Uterus (tissue), 4 donors: ENCODE measurements around the gene TCAIM. TPM values are rescaled to one million over a fixed set of nuclear protein-coding genes. Genes with fewer than 3 reads are reported as not detected.

Experiments used
- DNase-seq, 2 donors: peaks; one replicate each; pipeline ENCODE4 v3.0.0-alpha.2; 2019 to 2020
- H3K27ac ChIP-seq, 2 donors: fragments of 200-600 bp; sonication (generic); 1 replicate in 1 of 2; 2 replicates in 1 of 2; pipeline ENCODE4 v1.5.1; 2016 to 2018
- H3K27me3 ChIP-seq, 2 donors: fragments of 200-600 bp; sonication (generic); one replicate each; pipeline ENCODE4 v1.5.1; 2018 to 2019; ENCODE audit warnings: control low read depth in 1 of 2
- H3K36me3 ChIP-seq, 2 donors: fragments of 200-600 bp; sonication (generic); one replicate each; pipeline ENCODE4 v1.5.1; 2019; ENCODE audit warnings: control low read depth in 1 of 2
- H3K4me1 ChIP-seq, 2 donors: fragments of 200-600 bp; sonication (generic); one replicate each; pipeline ENCODE4 v1.5.1; 2018 to 2019; ENCODE audit warnings: control low read depth in 1 of 2
- H3K4me3 ChIP-seq, 2 donors: fragments of 200-600 bp; sonication (generic); 1 replicate in 1 of 2; 2 replicates in 1 of 2; pipeline ENCODE4 v1.5.1; 2018 to 2019; ENCODE audit warnings: mild to moderate bottlenecking in 1 of 2
- H3K9me3 ChIP-seq, 2 donors: fragments of 200-600 bp; sonication (generic); one replicate each; pipeline ENCODE4 v1.5.1; 2019; ENCODE audit warnings: control low read depth in 1 of 2
- POLR2A ChIP-seq, 2 donors: fragments of 450-650 bp; IDR thresholded peaks; one replicate each; pipeline ENCODE4 v1.6.1; 2016; ENCODE audit warnings: antibody characterized with exemption in 2 of 2, mild to moderate bottlenecking in 1 of 2, moderate library complexity in 1 of 2
- intact Hi-C: fragments of 100-400 bp; cut with DNase I; formaldehyde crosslinking; loops from one replicate; pipeline ENCODE4 v1.15.1; 2023; ENCODE audit warnings: low total_unique reads
- total RNA-seq, 4 donors: library from RNA; depleted of rRNA in 3 of 4; stranded (reverse); fragments of >200 nt in 3 of 4; gene quantifications; one replicate each; pipeline versions ENCODE4 v1.1.0 to v1.2.4, GENCODE V29; 2014 to 2023
- TF ChIP-seq, protein P1 (sequence below), 4 experiments: fragments of 200-600 bp in 2 of 4; fragments of 450-650 bp in 2 of 4; sonication (generic) in 2 of 4; IDR thresholded peaks; one replicate each; pipeline ENCODE4 v1.5.1; 2016 to 2019; ENCODE audit warnings: antibody characterized with exemption in 4 of 4, mild to moderate bottlenecking in 2 of 4, moderate library complexity in 1 of 4
- donor health status: DM: yes; HTN: yes; CAD: no.

Gene TCAIM
- total RNA-seq, 4 donors from 2014 or later = 3.8 to 38.7 (median 19.6) TPM

DNA sequence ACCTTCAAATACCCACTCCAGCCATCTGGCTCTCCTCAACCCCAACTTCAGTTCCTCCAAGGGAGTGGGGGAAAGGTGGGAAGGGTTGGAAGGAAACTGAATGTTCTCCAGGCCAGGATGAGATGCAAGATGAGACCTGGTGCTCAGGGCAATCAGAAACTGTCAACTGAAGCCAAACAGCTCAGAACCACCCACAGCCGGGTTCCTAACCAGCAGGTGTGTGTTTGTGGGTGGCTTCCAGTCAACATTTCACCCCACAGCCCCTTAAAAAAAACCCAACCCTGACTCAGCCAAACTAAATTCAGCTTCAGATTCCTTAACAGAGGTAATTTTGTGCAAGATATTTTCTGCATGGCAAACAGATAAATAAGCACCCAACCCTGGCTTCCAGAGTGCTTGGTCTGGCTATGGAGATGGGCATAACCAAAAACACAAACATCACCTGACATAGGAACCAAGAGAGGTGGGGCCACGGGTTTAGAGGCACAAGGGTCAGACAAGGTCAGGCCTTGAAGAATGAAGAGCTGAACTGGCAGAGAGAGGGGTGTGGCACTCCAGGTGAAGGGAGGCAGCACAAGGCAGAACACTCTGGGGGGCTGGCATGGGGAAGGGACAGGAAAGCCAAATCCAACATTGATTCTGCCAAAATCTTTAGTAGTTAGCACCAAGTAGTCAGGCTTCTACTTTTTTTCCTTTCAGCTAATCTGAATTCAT lies 104.2 kb downstream of the TCAIM start:
- Histone ChIP-seq H3K27ac (no peak overlapping the region), H3K4me1 (peaks cover 0 to 3% of the 10 kb centered on the region in 2 donors), H3K9me3 (no peaks in the 10 kb centered on the region), H3K27me3 (no peaks in the 10 kb centered on the region), H3K4me3 (no peak overlapping the region), H3K36me3 (no peaks in the 10 kb centered on the region)
- TF ChIP-seq, protein P1, sequence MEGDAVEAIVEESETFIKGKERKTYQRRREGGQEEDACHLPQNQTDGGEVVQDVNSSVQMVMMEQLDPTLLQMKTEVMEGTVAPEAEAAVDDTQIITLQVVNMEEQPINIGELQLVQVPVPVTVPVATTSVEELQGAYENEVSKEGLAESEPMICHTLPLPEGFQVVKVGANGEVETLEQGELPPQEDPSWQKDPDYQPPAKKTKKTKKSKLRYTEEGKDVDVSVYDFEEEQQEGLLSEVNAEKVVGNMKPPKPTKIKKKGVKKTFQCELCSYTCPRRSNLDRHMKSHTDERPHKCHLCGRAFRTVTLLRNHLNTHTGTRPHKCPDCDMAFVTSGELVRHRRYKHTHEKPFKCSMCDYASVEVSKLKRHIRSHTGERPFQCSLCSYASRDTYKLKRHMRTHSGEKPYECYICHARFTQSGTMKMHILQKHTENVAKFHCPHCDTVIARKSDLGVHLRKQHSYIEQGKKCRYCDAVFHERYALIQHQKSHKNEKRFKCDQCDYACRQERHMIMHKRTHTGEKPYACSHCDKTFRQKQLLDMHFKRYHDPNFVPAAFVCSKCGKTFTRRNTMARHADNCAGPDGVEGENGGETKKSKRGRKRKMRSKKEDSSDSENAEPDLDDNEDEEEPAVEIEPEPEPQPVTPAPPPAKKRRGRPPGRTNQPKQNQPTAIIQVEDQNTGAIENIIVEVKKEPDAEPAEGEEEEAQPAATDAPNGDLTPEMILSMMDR (IDR thresholded peaks at IDR 0.05) = no peak
- no peak for TF ChIP-seq POLR2A (IDR thresholded peaks at IDR 0.05)
- intact Hi-C loops = no loop called here
- no peak for DNase-seq

DNA sequence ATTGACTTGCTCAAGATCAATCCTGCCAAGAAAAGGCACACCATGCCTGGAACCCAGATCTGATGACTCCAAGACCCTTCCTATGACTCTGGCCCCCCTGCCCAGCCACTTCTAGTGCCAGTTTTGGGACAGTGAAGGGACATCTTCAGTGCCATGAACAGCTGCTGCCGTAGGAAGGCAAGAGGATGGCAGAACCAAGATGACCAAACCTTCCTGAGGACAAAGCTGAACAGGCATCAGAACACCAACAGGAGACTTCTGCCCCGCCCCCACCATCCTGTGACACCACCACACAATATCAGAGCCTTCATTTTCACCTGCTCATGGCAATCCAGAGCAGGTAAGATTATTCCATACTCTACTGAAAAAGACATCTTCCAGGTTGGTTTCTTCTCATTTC lies 105.9 kb downstream of the TCAIM start:
- Histone ChIP-seq H3K4me3 (no peak overlapping the region), H3K4me1 (peaks cover 0 to 2% of the 10 kb centered on the region in 2 donors), H3K27me3 (no peaks in the 10 kb centered on the region), H3K36me3 (peaks cover 0 to 2% of the 10 kb centered on the region in 2 donors), H3K27ac (no peak overlapping the region), H3K9me3 (peaks cover 0 to 4% of the 10 kb centered on the region in 2 donors)
- intact Hi-C loops = no loop called here
- DNase-seq = no peak
- no peak for TF ChIP-seq POLR2A (IDR thresholded peaks at IDR 0.05)
- TF ChIP-seq, protein P1 (IDR thresholded peaks at IDR 0.05) = no peak

DNA sequence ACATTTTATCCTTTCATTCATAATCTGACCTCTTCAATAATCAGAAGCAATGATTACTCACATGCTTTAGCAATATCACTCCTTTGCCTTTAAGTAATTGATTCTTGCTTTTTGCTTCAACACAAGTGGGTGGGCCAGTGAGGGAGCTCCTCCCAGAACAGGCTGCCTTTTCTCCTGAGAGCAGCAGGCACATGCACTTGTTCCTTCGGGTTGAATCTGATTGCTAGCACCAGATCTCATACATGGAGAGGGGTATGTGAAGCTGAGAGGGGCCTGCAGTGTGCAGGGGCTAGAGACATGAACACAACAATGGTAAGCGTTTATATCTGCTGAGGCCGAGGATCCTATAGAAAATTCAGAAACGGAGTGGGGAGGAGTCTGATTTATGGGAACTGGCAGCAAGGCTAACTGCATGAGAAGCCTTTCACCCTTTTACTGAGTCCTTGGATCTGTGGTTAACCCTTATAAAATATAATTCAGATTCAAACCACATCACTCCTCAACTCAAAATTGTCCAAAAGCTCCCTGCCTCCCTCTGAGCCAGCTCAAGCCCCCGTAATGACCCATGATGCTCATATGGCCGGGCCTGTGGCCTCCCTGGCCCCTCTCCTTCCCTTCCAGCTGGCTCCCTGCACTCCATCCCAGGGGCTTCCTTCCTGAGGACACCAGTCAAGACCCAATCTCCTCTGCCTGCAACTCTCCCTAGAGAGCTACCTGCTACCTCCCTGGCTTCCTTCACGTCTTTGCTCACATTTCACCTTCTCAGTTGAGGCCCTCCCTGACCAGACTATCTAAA lies 106.5 kb downstream of the TCAIM start:
- no peak overlapping the region for H3K27ac ChIP-seq
- no peak overlapping the region for H3K4me3 ChIP-seq
- no peaks in the 10 kb centered on the region for H3K4me1 ChIP-seq
- DNase-seq = no peak
- TF ChIP-seq, protein P1 (IDR thresholded peaks at IDR 0.05) = no peak
- TF ChIP-seq POLR2A (IDR thresholded peaks at IDR 0.05) = no peak
- intact Hi-C loops = no loop called here
- H3K9me3 ChIP-seq = peaks cover 0 to 4% of the 10 kb centered on the region in 2 donors
- H3K27me3 ChIP-seq = no peaks in the 10 kb centered on the region
- H3K36me3 ChIP-seq = peaks cover 0 to 2% of the 10 kb centered on the region in 2 donors

DNA sequence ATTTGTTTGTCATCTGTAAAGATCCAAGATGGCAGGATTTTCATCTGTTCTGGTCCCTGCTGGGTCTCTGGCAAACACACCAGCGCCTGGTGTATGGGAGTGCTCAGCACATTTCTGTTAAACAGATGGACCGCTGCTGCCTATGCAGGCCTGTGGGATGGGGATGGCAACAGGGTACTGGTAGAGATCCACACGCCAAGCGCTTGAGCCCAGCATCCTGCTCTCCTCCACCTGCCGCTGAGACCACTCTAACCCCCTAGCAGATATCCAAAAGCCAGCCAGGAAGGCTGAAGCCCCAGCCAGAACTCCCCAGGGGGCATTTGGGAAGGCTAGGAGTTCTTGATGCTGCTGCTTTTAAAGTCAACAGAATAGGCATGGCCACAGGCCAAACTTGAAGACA lies 107.2 kb downstream of the TCAIM start:
- Histone ChIP-seq H3K9me3 (peaks cover 0 to 4% of the 10 kb centered on the region in 2 donors), H3K4me3 (no peak overlapping the region), H3K27ac (no peak overlapping the region), H3K27me3 (no peaks in the 10 kb centered on the region), H3K36me3 (peaks cover 0 to 2% of the 10 kb centered on the region in 2 donors), H3K4me1 (no peaks in the 10 kb centered on the region)
- no peak for TF ChIP-seq POLR2A (IDR thresholded peaks at IDR 0.05)
- TF ChIP-seq, protein P1 (IDR thresholded peaks at IDR 0.05) = no peak
- intact Hi-C loops = no loop called here
- DNase-seq = no peak

DNA sequence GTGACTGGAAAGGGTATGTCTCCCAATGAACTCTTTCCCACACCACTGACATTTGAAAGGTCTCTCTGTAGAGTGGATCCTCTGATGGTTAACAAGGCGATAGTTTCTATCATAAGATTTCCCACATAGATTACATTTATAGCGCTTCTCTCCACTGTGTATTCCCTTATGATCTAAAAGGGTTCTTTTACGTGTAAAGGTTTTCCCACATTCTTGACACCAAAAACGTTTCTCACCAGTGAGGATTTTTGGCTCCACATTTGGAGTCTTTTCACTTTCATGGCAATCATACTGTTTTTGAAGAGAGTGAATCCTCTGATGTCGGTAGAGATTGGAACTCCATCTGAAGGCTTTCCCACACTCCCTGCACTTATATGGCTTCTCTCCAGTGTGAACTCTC lies 108.4 kb downstream of the TCAIM start:
- H3K27me3 ChIP-seq = no peaks in the 10 kb centered on the region
- H3K36me3 ChIP-seq = peaks cover 0 to 2% of the 10 kb centered on the region in 2 donors
- intact Hi-C loops = no loop called here
- H3K4me3 ChIP-seq = no peak overlapping the region
- H3K27ac ChIP-seq = no peak overlapping the region
- no peaks in the 10 kb centered on the region for H3K4me1 ChIP-seq
- peaks cover 0 to 4% of the 10 kb centered on the region in 2 donors for H3K9me3 ChIP-seq
- no peak for TF ChIP-seq POLR2A (IDR thresholded peaks at IDR 0.05)
- TF ChIP-seq, protein P1 (IDR thresholded peaks at IDR 0.05) = no peak
- DNase-seq = no peak
